BE2C (cell line): ENCODE results near the gene DNAH6.

Source experiments
- DNase-seq: peaks from one replicate; pipeline ENCODE4 v3.0.0-alpha.2; 2020
- H3K27me3 ChIP-seq: fragments of 250-450 bp; sonication (Bioruptor Pico); 2 replicates; pipeline ENCODE4 v1.5.1; 2020; ENCODE audit warnings: mild to moderate bottlenecking
- H3K36me3 ChIP-seq: fragments of 250-450 bp; sonication (Bioruptor Pico); 2 replicates; pipeline ENCODE4 v1.5.1; 2020; ENCODE audit warnings: mild to moderate bottlenecking
- H3K4me1 ChIP-seq: fragments of 250-450 bp; sonication (Bioruptor Pico); 2 replicates; pipeline ENCODE4 v1.5.1; 2020
- H3K4me3 ChIP-seq: 2 replicates; pipeline ENCODE4 v1.5.1; 2011; ENCODE audit warnings: low read depth, low read length
- H3K9me3 ChIP-seq: fragments of 250-450 bp; sonication (Bioruptor Pico); 2 replicates; pipeline ENCODE4 v1.5.1; 2020
- TF ChIP-seq, protein P1 (sequence below): IDR thresholded peaks from 2 replicates; pipeline ENCODE4 v1.5.1; 2012; ENCODE audit warnings: mild to moderate bottlenecking, low read depth, low read length

DNAH6 gene

DNA sequence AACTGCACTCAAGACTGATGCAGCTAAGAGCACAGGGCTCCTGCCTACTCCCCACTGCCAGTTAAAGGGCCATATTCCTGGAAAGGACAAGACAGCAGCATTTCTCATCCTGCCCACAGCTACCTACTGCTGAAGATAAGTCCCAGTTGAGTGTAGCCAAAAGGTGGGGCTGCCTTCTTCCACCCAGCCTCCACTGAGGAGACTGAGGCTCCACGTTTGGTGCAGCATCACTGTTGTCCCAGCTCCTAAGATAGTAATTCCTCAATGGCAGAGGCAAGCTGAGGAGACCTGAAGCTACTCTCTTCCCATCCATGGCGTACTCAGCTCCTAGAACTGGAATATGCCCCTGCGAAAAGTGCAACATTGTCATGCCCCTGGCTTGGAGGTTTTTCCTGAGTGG, 214.9 kb downstream of the DNAH6 start:
- Histone ChIP-seq H3K4me1 (no peaks in the 10 kb centered on the region), H3K9me3 (no peaks in the 10 kb centered on the region), H3K4me3 (no peak overlapping the region), H3K36me3 (no peaks in the 10 kb centered on the region), H3K27me3 (no peaks in the 10 kb centered on the region)
- DNase-seq = no peak
- TF ChIP-seq, protein P1, sequence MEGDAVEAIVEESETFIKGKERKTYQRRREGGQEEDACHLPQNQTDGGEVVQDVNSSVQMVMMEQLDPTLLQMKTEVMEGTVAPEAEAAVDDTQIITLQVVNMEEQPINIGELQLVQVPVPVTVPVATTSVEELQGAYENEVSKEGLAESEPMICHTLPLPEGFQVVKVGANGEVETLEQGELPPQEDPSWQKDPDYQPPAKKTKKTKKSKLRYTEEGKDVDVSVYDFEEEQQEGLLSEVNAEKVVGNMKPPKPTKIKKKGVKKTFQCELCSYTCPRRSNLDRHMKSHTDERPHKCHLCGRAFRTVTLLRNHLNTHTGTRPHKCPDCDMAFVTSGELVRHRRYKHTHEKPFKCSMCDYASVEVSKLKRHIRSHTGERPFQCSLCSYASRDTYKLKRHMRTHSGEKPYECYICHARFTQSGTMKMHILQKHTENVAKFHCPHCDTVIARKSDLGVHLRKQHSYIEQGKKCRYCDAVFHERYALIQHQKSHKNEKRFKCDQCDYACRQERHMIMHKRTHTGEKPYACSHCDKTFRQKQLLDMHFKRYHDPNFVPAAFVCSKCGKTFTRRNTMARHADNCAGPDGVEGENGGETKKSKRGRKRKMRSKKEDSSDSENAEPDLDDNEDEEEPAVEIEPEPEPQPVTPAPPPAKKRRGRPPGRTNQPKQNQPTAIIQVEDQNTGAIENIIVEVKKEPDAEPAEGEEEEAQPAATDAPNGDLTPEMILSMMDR = no peak

DNA sequence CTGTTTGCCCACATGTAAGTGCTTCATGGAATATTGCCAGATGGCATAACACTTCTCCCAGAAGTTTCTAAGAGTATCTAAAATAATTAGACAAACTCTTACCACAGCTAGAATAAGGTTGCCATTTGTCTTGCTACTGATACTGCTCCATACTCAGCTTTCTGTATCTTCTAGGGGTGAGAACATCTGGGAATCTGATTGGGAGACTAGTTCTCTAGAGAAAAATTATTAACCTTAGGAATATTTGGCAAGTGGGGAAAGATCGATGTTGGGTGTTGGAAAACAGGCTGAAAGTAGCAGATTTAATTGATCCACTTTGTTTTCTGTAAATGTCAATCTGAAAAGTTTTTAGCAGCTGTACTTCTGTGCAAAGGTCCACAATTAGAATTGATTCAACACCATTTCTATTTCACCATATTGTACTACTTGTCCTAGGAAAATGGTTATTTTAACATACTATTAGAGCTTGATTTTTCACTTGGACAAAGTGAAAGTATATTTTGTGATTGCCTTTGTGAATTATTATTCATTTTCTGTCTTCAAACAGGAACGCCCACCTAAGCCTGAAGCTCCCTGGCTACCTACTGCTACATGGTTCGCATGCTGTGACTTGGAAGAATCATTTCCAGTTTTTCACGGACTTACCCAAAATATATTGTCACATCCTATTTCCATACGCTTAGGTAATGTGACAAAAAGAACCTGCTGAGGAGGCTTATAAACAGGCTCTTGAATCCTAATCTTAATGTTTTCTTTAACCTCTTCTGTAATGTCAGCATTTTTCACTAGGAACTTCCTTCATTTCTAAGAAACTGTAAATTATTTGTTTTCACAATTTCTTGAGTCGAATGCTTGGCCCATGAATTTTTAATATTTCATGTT, 216.8 kb downstream of the DNAH6 start:
- DNase-seq = no peak
- no peaks in the 10 kb centered on the region for H3K4me1 ChIP-seq
- H3K36me3 ChIP-seq = no peaks in the 10 kb centered on the region
- H3K27me3 ChIP-seq = no peaks in the 10 kb centered on the region
- H3K4me3 ChIP-seq = no peak overlapping the region
- TF ChIP-seq, protein P1 = no peak
- H3K9me3 ChIP-seq = no peaks in the 10 kb centered on the region

DNA sequence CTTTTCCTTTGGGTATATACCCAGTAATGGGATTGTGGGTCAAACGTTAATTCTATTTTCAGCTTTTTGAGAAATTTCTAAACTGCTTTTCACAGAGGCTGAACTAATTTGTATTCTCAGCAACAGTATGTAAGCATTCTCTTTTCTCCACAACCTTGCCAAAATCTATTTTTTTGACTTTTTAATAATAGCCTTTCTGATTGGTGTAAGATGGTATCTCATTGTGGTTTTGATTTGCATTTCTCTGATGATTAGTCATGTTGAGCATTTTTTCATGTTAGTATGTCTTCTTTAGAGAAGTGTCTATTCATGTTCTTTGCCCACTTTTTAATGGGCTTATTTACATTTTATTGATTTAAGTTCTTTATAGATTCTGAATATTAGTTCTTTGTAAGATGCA, 219.1 kb downstream of the DNAH6 start:
- DNase-seq = no peak
- Histone ChIP-seq H3K9me3 (no peaks in the 10 kb centered on the region), H3K27me3 (no peaks in the 10 kb centered on the region), H3K36me3 (no peaks in the 10 kb centered on the region), H3K4me3 (no peak overlapping the region), H3K4me1 (no peaks in the 10 kb centered on the region)
- TF ChIP-seq, protein P1 = no peak

DNA sequence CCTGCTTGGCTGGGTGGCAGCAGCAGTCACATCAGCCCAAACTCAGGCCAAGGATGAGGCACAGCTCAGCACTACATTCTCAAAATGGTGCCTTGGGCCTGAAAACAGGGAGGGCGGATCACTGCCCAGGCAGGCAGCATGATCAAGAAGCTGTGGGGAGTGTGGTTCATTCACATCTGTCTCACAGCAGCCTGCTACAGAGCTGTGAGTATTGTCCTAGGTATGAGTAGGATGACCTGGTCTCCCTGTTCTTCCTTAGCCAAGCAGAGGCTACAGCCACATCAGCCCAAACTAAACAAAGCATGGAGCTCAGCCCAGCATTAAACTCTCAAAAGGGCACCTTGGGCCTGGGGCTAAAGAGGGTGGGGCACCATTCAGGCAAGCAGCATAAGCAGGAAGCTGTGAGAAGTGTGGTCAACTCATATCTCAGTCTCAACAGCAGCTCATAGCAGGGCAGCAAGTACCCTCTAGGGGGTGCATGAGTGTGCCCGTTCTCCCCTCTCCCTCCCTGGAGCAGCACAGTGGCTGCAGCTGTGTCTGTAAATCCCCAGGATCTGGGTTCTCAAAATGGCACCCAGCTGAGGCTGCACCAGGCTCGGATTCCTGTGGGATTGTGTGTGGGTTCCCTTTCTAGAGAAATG, 225.0 kb downstream of the DNAH6 start:
- H3K27me3 ChIP-seq = no peaks in the 10 kb centered on the region
- TF ChIP-seq, protein P1 = peak; percentile 16; the same call in 1 of the 2 replicates
- H3K4me3 ChIP-seq = no peak overlapping the region
- DNase-seq = peak; percentile 5
- no peaks in the 10 kb centered on the region for H3K36me3 ChIP-seq
- no peaks in the 10 kb centered on the region for H3K9me3 ChIP-seq
- H3K4me1 ChIP-seq = no peaks in the 10 kb centered on the region

DNA sequence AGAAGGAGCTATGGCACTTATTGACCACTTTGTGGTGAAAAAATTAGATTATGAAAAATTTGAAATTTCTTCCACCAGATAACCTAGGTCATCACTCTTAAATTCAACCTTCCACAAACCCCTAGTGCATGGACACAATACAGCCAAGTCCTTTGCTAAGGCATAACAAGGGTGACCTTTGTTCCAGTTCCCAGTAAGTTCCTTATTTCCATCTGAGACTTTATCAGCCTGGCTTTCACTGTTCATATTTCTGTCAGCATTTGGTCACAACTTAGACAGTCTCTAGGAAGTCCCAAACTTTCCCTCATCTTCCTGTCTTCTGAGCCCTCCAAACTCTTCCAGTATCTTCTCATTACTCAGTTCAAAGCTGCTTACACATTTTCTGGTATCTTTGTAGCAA, 232.0 kb downstream of the DNAH6 start:
- no peaks in the 10 kb centered on the region for H3K36me3 ChIP-seq
- TF ChIP-seq, protein P1 = no peak
- H3K27me3 ChIP-seq = no peaks in the 10 kb centered on the region
- H3K9me3 ChIP-seq = no peaks in the 10 kb centered on the region
- DNase-seq = no peak
- H3K4me3 ChIP-seq = no peak overlapping the region
- H3K4me1 ChIP-seq = no peaks in the 10 kb centered on the region

DNA sequence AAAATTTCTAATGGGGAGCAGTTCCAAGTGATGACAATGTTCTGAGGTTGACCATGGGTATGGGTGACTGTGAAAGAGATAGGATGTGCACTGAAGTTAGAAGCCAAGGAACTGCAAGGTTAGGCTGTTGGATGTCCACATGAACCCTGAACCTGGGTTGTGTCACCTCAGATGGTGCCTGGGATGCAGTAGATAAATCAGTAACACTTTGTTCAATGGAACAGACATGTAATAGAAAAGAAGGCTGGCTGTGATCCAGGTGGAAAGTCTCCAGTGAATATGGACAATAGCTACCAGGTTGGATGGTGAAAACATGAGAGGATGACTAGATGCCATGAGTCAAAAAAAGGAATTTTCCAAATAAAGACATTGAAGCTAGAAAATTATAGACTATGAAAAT, 233.1 kb downstream of the DNAH6 start:
- DNase-seq = no peak
- TF ChIP-seq, protein P1 = no peak
- Histone ChIP-seq H3K27me3 (no peaks in the 10 kb centered on the region), H3K4me3 (no peak overlapping the region), H3K4me1 (no peaks in the 10 kb centered on the region), H3K9me3 (no peaks in the 10 kb centered on the region), H3K36me3 (no peaks in the 10 kb centered on the region)
